HG03439 (cell line): ENCODE data around the gene LINS1.

Experiments used
- ATAC-seq: cut with Tn5 transposase; IDR thresholded peaks from one replicate; pipeline ENCODE4 v1.9.1; 2021; ENCODE audit warnings: mild to moderate bottlenecking, moderate library complexity; ENCODE audit not compliant: unreplicated experiment

Gene LINS1

GRCh38 chr15:100602064-100602822 lies at the start of gene LINS1, which contains the start of gene ASB7:
LINS1 (minus strand) TSS chr15:100602184; CDS start chr15:100580842, 21,342 bp downstream.
ASB7 (plus strand) TSS chr15:100602589; CDS start chr15:100612217, 9,628 bp downstream.
- ATAC-seq = peak; percentile 90

GRCh38 chr15:100651253-100651652 lies 49.3 kb upstream of the LINS1 start:
- ATAC-seq = no peak

- no peak for ATAC-seq
These were observed 48.7 kb upstream of the LINS1 start for GRCh38 chr15:100650685-100651084.

- ATAC-seq = no peak
These were observed 47.0 kb upstream of the LINS1 start for GRCh38 chr15:100648951-100649350.

GRCh38 chr15:100645671-100646070 lies 43.7 kb upstream of the LINS1 start:
- ATAC-seq = no peak

GRCh38 chr15:100642950-100643338 lies 41.0 kb upstream of the LINS1 start:
- no peak for ATAC-seq

GRCh38 chr15:100642213-100642949 lies 40.4 kb upstream of the LINS1 start:
- ATAC-seq = no peak

- no peak for ATAC-seq
These were observed 36.3 kb upstream of the LINS1 start for GRCh38 chr15:100638177-100638730.

- ATAC-seq = no peak
These were observed 33.6 kb upstream of the LINS1 start for GRCh38 chr15:100635406-100636071.

- ATAC-seq = no peak
These were observed 31.7 kb upstream of the LINS1 start for GRCh38 chr15:100633763-100634075.

GRCh38 chr15:100631831-100632230 lies 29.8 kb upstream of the LINS1 start:
- no peak for ATAC-seq

GRCh38 chr15:100628746-100629145 lies 26.8 kb upstream of the LINS1 start:
- no peak for ATAC-seq

- peak; percentile 85 for ATAC-seq
These were observed 25.9 kb upstream of the LINS1 start for GRCh38 chr15:100627789-100628395.

GRCh38 chr15:100623301-100623700 lies 21.3 kb upstream of the LINS1 start:
- ATAC-seq = no peak

GRCh38 chr15:100616700-100617099 lies 14.7 kb upstream of the LINS1 start:
- ATAC-seq = no peak

- ATAC-seq = no peak
These were observed 13.8 kb upstream of the LINS1 start for GRCh38 chr15:100615801-100616200.

- no peak for ATAC-seq
These were observed 12.9 kb upstream of the LINS1 start for GRCh38 chr15:100614918-100615317.

- ATAC-seq = no peak
These were observed 12.4 kb upstream of the LINS1 start for GRCh38 chr15:100614336-100614735.

- ATAC-seq = no peak
These were observed 11.2 kb upstream of the LINS1 start for GRCh38 chr15:100613208-100613607.

GRCh38 chr15:100612539-100612938 lies 10.6 kb upstream of the LINS1 start:
- no peak for ATAC-seq

- peak; percentile 35 for ATAC-seq
These were observed 924 bp upstream of the LINS1 start for GRCh38 chr15:100602823-100603393.
